ENCODE data around the gene PRPF8. TPM values are rescaled to one million over a fixed set of nuclear protein-coding genes. Genes with fewer than 3 reads are reported as not detected.

Gene PRPF8
- total and polyA plus RNA-seq, 2 of the 13 experiments (the other 11 are each of a cell fraction or from before 2014, with no cell fraction given) = 112 to 179 TPM

DNA sequence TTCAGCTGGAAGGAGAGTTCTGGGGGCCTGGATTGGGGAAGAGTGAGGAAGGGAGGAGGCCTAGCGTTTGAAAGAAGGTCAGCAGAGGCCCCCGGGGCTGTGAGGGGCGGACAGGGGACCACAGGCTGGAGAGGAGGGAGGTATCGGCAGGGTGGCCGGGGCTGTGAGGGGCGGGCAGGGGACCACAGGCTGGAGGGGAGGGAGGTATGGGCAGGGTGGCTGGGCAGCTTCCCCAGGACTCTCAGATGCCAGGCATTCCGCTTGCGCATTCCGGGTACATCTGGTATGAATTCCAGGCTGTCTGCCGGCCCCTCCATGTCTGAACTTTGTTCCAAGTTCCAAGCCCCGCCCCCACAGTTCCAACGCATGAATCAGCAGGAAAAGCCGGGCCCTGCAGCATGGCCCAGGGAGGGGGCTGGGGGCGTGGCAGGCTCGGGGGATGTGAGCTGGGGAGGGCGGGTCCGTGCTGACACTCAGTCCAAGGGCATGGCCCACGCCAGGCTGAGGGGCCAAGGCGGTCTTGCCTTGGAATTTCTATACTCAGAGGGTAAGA, 29.8 kb upstream of the PRPF8 start (continued):
- TF ChIP-seq, protein P1, sequence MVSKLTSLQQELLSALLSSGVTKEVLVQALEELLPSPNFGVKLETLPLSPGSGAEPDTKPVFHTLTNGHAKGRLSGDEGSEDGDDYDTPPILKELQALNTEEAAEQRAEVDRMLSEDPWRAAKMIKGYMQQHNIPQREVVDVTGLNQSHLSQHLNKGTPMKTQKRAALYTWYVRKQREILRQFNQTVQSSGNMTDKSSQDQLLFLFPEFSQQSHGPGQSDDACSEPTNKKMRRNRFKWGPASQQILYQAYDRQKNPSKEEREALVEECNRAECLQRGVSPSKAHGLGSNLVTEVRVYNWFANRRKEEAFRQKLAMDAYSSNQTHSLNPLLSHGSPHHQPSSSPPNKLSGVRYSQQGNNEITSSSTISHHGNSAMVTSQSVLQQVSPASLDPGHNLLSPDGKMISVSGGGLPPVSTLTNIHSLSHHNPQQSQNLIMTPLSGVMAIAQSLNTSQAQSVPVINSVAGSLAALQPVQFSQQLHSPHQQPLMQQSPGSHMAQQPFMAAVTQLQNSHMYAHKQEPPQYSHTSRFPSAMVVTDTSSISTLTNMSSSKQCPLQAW (CRISPR knock-in tag; IDR thresholded peaks at IDR 0.05) = peak; percentile 77; the same call in 1 of the 2 replicates
- 0 out of 2 replicates have a peak, but pooled peaks have one; percentile 41 for TF ChIP-seq KDM4B (CRISPR knock-in tag; IDR thresholded peaks at IDR 0.05)
- TF ChIP-seq, protein P2, sequence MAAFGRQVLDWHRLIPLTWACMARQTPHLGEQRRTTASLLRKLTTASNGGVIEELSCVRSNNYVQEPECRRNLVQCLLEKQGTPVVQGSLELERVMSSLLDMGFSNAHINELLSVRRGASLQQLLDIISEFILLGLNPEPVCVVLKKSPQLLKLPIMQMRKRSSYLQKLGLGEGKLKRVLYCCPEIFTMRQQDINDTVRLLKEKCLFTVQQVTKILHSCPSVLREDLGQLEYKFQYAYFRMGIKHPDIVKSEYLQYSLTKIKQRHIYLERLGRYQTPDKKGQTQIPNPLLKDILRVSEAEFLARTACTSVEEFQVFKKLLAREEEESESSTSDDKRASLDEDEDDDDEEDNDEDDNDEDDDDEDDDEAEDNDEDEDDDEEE (CRISPR knock-in tag; IDR thresholded peaks at IDR 0.05) = no peak
- TF ChIP-seq ATRX (CRISPR knock-in tag; IDR thresholded peaks at IDR 0.05; ENCODE audit: borderline replicate concordance) = no peak
- TF ChIP-seq, protein P3, sequence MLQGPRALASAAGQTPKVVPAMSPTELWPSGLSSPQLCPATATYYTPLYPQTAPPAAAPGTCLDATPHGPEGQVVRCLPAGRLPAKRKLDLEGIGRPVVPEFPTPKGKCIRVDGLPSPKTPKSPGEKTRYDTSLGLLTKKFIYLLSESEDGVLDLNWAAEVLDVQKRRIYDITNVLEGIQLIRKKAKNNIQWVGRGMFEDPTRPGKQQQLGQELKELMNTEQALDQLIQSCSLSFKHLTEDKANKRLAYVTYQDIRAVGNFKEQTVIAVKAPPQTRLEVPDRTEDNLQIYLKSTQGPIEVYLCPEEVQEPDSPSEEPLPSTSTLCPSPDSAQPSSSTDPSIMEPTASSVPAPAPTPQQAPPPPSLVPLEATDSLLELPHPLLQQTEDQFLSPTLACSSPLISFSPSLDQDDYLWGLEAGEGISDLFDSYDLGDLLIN (CRISPR knock-in tag; IDR thresholded peaks at IDR 0.05; ENCODE audit: borderline replicate concordance) = no peak
- 0 out of 2 replicates have a peak, but pooled peaks have one; percentile 14 for TF ChIP-seq SIX4 (CRISPR knock-in tag; IDR thresholded peaks at IDR 0.05)
- TF ChIP-seq, protein P4, sequence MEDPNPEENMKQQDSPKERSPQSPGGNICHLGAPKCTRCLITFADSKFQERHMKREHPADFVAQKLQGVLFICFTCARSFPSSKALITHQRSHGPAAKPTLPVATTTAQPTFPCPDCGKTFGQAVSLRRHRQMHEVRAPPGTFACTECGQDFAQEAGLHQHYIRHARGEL (CRISPR knock-in tag; IDR thresholded peaks at IDR 0.05) = no peak
- no peak for TF ChIP-seq JARID2 (CRISPR knock-in tag; IDR thresholded peaks at IDR 0.05; ENCODE audit: insufficient replicate concordance)
- no peak for TF ChIP-seq AGO1 (IDR thresholded peaks at IDR 0.05; ENCODE audit: low read depth, low read length, poor library complexity, severe bottlenecking)
- TF ChIP-seq, protein P5, sequence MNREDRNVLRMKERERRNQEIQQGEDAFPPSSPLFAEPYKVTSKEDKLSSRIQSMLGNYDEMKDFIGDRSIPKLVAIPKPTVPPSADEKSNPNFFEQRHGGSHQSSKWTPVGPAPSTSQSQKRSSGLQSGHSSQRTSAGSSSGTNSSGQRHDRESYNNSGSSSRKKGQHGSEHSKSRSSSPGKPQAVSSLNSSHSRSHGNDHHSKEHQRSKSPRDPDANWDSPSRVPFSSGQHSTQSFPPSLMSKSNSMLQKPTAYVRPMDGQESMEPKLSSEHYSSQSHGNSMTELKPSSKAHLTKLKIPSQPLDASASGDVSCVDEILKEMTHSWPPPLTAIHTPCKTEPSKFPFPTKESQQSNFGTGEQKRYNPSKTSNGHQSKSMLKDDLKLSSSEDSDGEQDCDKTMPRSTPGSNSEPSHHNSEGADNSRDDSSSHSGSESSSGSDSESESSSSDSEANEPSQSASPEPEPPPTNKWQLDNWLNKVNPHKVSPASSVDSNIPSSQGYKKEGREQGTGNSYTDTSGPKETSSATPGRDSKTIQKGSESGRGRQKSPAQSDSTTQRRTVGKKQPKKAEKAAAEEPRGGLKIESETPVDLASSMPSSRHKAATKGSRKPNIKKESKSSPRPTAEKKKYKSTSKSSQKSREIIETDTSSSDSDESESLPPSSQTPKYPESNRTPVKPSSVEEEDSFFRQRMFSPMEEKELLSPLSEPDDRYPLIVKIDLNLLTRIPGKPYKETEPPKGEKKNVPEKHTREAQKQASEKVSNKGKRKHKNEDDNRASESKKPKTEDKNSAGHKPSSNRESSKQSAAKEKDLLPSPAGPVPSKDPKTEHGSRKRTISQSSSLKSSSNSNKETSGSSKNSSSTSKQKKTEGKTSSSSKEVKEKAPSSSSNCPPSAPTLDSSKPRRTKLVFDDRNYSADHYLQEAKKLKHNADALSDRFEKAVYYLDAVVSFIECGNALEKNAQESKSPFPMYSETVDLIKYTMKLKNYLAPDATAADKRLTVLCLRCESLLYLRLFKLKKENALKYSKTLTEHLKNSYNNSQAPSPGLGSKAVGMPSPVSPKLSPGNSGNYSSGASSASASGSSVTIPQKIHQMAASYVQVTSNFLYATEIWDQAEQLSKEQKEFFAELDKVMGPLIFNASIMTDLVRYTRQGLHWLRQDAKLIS (CRISPR knock-in tag; IDR thresholded peaks at IDR 0.05) = 0 out of 2 replicates have a peak, but pooled peaks have one; percentile 18
- peak; percentile 19; the same call in 1 of the 2 replicates for TF ChIP-seq MEF2D (CRISPR knock-in tag; IDR thresholded peaks at IDR 0.05)
- no peak for TF ChIP-seq ZKSCAN1 (IDR thresholded peaks at IDR 0.05; ENCODE audit: low read length)
- TF ChIP-seq, protein P6, sequence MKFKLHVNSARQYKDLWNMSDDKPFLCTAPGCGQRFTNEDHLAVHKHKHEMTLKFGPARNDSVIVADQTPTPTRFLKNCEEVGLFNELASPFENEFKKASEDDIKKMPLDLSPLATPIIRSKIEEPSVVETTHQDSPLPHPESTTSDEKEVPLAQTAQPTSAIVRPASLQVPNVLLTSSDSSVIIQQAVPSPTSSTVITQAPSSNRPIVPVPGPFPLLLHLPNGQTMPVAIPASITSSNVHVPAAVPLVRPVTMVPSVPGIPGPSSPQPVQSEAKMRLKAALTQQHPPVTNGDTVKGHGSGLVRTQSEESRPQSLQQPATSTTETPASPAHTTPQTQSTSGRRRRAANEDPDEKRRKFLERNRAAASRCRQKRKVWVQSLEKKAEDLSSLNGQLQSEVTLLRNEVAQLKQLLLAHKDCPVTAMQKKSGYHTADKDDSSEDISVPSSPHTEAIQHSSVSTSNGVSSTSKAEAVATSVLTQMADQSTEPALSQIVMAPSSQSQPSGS (CRISPR knock-in tag; IDR thresholded peaks at IDR 0.05) = peak; percentile 25; the same call in 1 of the 2 replicates
- peak; percentile 71; the same call in 1 of the 2 replicates for TF ChIP-seq SPEN (CRISPR knock-in tag; IDR thresholded peaks at IDR 0.05; ENCODE audit: low read depth)
- TF ChIP-seq ZNF562 (CRISPR knock-in tag; IDR thresholded peaks at IDR 0.05; ENCODE audit: borderline replicate concordance) = no peak
- TF ChIP-seq STAG1 (CRISPR knock-in tag; IDR thresholded peaks at IDR 0.05) = no peak
- peak; percentile 88 for TF ChIP-seq NFE2L2 (IDR thresholded peaks at IDR 0.05; ENCODE audit: low read length)
- TF ChIP-seq ZNF253 (CRISPR knock-in tag; IDR thresholded peaks at IDR 0.05; ENCODE audit: borderline replicate concordance) = no peak
- TF ChIP-seq POLR2G (IDR thresholded peaks at IDR 0.05; ENCODE audit: low read depth, low read length) = 0 out of 2 replicates have a peak, but pooled peaks have one; percentile 40
- TF ChIP-seq MYC (CRISPR knock-in tag; IDR thresholded peaks at IDR 0.05; ENCODE audit: borderline replicate concordance) = peak; percentile 76
- no peak for TF ChIP-seq RFX3 (CRISPR knock-in tag; IDR thresholded peaks at IDR 0.05)
